Epithelial cell of esophagus (primary cell): ENCODE measurements around the gene CCBE1.

Source experiments
- DNase-seq: peaks from one replicate; pipeline ENCODE4 v3.0.0; 2010; ENCODE audit warnings: low read depth
- H3K4me3 ChIP-seq: 2 replicates; pipeline ENCODE4 v1.5.1; 2011; ENCODE audit warnings: mild to moderate bottlenecking, low read length, control low read depth
- CTCF ChIP-seq: IDR thresholded peaks from 2 replicates; pipeline ENCODE4 v1.5.1; 2011; ENCODE audit warnings: low read depth, mild to moderate bottlenecking, low read length, control low read depth, inconsistent platforms; ENCODE audit not compliant: insufficient read depth; ENCODE audit errors: missing control alignments

The CCBE1 gene

GRCh38 chr18:59561612-59562011 is 135.6 kb downstream of the CCBE1 start:
- no peak for TF ChIP-seq CTCF
- no peak for DNase-seq
- no peak overlapping the region for H3K4me3 ChIP-seq

- no peak for TF ChIP-seq CTCF
- DNase-seq, result peak; percentile 78
- H3K4me3 ChIP-seq, result no peak overlapping the region
Observed at GRCh38 chr18:59560556-59560955, 136.7 kb downstream of the CCBE1 start.

- DNase-seq, result no peak
- no peak for TF ChIP-seq CTCF
- no peak overlapping the region for H3K4me3 ChIP-seq
Observed at GRCh38 chr18:59559528-59559927, 137.7 kb downstream of the CCBE1 start.

GRCh38 chr18:59555995-59556659 is 141.1 kb downstream of the CCBE1 start:
- no peak overlapping the region for H3K4me3 ChIP-seq
- TF ChIP-seq CTCF, result no peak
- peak; percentile 80 for DNase-seq

- DNase-seq, result peak; percentile 79
- no peak for TF ChIP-seq CTCF
- H3K4me3 ChIP-seq, result no peak overlapping the region
Observed at GRCh38 chr18:59554796-59555335, 142.4 kb downstream of the CCBE1 start.

- TF ChIP-seq CTCF, result no peak
- no peak overlapping the region for H3K4me3 ChIP-seq
- no peak for DNase-seq
Observed at GRCh38 chr18:59553273-59553870, 143.9 kb downstream of the CCBE1 start.
